GM12875 (cell line): ENCODE results near the gene ACO1.
A peak's percentile ranks its signal among the peaks of the same experiment; 100 is the strongest.

Source experiments
- H3K4me3 ChIP-seq: one replicate; pipeline ENCODE4 v1.5.1; 2011; ENCODE audit warnings: low read depth, low read length, control low read depth
- CTCF ChIP-seq: IDR thresholded peaks from 2 replicates; pipeline ENCODE4 v1.5.1; 2011; ENCODE audit warnings: low read depth, mild to moderate bottlenecking, control low read depth, inconsistent platforms, low read length, moderate library complexity, borderline replicate concordance; ENCODE audit not compliant: insufficient read depth

The ACO1 gene

DNA sequence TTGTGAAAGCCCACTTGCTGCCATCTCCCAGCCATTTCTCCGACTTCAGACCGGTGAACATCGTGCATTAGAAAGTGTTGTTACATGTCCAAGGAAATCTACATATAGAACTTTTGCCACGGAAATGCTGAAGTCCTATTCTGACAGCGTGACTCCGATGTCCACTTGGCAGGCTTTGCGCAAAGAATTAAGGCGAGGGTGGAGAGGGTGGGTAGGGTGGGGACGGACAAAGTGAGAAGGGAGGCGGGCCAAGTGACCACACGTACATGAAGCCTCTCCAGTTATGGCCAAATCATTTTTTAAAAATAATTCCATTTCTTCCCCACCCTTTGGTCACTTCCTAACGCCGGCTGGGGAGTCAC, 460 bp upstream of the ACO1 start:
- no peak for TF ChIP-seq CTCF
- peak overlapping the region; percentile 82 for H3K4me3 ChIP-seq

DNA sequence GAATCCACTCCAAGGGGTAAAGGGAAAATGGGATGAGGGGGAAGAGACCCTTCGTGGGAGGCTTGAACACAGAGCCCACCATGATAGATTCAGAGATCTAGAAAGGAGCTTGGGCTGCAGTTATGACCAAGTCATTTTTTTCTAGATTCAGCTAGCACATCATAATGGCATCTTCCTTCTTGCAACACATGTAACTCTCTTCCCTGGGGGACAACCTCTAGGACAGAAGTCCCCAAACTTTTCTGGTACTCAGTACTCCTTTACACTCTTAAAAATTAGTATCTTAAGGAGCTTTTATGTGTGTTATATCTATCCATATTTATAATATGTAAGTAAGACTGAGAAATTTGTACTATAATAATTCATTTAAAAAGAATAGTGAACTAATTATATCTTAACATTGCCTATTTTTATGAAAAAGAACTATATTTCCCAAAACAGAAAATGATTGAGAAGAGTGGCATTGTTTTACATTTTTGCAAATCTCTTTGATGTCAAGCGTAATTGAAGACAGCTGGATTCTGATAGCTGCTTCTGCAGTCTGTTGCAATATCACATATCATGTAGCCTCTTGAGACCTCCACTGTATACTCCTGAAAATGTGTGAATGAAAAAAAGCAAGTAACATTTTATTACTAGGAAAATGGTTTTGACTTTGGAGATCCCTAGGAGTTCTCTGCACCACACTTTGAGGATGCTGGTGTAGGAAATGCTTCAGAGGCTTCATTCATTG, 875 bp downstream of the ACO1 start:
- TF ChIP-seq CTCF = no peak
- peak overlapping the region; percentile 82 for H3K4me3 ChIP-seq

GRCh38 chr9:32385885-32386283, 1.4 kb downstream of the ACO1 start:
- no peak for TF ChIP-seq CTCF
- H3K4me3 ChIP-seq = no peak overlapping the region

GRCh38 chr9:32387256-32387655, 2.8 kb downstream of the ACO1 start:
- no peak for TF ChIP-seq CTCF
- no peak overlapping the region for H3K4me3 ChIP-seq

- H3K4me3 ChIP-seq = no peak overlapping the region
- TF ChIP-seq CTCF = no peak
Observed at GRCh38 chr9:32389365-32389764, 4.9 kb downstream of the ACO1 start.

DNA sequence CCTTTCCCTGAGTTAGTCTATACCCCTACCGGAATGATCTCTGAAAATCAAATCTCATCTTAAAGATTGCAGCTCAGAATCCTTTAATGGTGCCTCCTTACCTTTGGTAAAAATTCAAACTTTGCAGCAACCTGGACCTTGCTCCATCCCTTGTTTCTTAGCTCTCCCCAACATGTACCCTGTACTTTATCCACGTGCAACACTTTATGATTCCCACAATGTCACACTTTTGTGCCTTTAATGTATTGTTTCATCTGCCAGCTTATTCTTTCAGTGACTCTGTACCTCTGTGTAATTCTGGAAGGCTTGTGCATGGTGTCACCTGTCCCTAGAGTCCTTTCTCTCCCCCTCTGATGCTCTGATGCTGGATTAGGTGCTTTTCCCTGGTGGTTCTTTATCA, 9.5 kb downstream of the ACO1 start:
- no peak overlapping the region for H3K4me3 ChIP-seq
- no peak for TF ChIP-seq CTCF

DNA sequence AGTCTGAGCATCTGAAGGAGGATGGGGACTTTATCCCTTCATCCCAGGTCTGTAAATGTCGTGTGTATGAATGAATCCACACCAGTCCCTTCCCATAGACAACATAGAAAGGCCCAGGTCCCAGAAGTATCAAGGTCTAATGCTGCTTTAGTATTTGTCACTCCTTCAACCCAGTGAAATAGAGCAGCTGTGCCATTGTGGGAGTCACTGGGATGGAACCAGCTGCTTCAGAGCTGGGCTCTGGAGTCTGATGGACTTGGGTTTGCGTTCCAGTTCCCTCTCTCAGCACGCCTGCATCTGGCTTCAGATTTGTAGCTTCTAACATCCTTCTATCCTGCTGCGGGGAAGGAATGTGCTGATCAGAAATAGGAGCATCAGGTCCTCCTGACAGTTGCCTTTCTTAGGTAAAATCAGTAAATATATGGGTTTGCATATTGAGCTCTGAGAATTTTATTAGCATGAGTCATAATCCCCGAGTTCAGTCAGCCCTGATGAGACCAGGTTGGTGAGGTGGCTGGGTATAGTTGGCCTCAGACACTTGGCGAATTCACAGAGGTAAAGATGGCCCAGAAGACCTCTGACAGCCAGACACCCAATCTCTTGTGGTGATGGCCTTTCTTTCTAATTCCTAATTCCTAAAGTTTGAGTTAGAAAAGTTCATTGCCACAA, 10.1 kb downstream of the ACO1 start:
- no peak for TF ChIP-seq CTCF
- no peak overlapping the region for H3K4me3 ChIP-seq
